ENCODE results near the gene GSC2.

GRCh38 chr22:19128009-19128401 is 22.1 kb downstream of the GSC2 start:
- TF ChIP-seq, protein P1, sequence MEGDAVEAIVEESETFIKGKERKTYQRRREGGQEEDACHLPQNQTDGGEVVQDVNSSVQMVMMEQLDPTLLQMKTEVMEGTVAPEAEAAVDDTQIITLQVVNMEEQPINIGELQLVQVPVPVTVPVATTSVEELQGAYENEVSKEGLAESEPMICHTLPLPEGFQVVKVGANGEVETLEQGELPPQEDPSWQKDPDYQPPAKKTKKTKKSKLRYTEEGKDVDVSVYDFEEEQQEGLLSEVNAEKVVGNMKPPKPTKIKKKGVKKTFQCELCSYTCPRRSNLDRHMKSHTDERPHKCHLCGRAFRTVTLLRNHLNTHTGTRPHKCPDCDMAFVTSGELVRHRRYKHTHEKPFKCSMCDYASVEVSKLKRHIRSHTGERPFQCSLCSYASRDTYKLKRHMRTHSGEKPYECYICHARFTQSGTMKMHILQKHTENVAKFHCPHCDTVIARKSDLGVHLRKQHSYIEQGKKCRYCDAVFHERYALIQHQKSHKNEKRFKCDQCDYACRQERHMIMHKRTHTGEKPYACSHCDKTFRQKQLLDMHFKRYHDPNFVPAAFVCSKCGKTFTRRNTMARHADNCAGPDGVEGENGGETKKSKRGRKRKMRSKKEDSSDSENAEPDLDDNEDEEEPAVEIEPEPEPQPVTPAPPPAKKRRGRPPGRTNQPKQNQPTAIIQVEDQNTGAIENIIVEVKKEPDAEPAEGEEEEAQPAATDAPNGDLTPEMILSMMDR (IDR thresholded peaks at IDR 0.05 in 4 of 5, conservative IDR thresholded peaks at IDR 0.05 in 1 of 5), result no peak
- no peak for TF ChIP-seq POLR2A (IDR thresholded peaks at IDR 0.05)
